Measurements from ENCODE around the gene NECTIN1. TPM values are rescaled to one million over a fixed set of nuclear protein-coding genes. Genes with fewer than 3 reads are reported as not detected.

Gene NECTIN1
- total RNA-seq, 1 donor from 2014 or later = 45.3 TPM

DNA sequence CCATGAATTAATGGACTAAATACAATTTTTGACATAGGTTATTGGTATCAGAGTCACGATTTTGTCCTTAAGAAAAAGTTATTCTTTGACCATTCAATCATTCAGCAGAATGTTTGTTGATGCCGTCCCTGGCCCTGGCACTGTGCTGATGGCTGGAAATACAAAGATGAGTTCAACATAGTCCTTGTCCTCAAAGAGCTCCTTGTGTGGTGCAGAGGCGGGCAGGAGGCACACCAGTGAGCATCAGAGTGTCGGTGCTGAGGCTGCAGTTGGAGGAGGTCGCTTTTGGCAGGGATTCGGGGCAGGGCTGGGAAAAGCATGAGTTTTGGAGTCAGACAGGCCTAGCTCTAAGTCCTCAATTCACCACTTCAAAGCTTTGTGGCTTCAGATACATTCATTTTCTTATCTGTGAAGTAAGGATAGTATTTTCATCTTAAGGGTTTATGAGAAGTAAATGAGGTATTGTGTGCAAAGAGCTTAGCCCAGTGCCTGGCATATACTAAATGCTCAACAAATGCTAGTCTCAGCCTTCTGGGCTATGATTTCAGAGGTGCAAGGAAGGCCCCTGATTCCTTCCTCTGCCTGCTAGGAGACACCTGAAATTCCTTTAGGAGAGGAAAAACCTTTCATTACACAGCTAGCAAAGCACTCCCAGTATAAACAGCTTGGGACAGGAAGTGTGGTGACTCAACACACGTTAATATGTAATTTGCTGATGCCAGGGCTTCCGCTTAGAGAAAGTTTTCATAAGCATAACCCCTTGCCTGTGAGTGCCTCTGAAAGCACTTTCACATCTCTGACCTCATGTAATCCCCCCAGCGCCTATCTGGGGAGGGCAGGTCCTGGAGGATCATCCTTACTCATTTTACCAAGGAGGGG lies 113.8 kb downstream of the NECTIN1 start:
- H3K27ac Mint-ChIP-seq = no peak overlapping the region
- DNase-seq (ENCODE audit: low spot score in 2 of 2, unreplicated experiment in 2 of 2) = no peak
- TF ChIP-seq, protein P1, sequence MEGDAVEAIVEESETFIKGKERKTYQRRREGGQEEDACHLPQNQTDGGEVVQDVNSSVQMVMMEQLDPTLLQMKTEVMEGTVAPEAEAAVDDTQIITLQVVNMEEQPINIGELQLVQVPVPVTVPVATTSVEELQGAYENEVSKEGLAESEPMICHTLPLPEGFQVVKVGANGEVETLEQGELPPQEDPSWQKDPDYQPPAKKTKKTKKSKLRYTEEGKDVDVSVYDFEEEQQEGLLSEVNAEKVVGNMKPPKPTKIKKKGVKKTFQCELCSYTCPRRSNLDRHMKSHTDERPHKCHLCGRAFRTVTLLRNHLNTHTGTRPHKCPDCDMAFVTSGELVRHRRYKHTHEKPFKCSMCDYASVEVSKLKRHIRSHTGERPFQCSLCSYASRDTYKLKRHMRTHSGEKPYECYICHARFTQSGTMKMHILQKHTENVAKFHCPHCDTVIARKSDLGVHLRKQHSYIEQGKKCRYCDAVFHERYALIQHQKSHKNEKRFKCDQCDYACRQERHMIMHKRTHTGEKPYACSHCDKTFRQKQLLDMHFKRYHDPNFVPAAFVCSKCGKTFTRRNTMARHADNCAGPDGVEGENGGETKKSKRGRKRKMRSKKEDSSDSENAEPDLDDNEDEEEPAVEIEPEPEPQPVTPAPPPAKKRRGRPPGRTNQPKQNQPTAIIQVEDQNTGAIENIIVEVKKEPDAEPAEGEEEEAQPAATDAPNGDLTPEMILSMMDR (IDR thresholded peaks at IDR 0.05; ENCODE audit: unreplicated experiment) = no peak
- peaks cover 5% of the 10 kb centered on the region for H3K27me3 Mint-ChIP-seq (ENCODE audit: low read depth)
- no peak overlapping the region for H3K4me3 Mint-ChIP-seq
- H3K36me3 Mint-ChIP-seq = no peaks in the 10 kb centered on the region
- no peaks in the 10 kb centered on the region for H3K9me3 Mint-ChIP-seq
- H3K4me1 Mint-ChIP-seq = peaks cover 23% of the 10 kb centered on the region

DNA sequence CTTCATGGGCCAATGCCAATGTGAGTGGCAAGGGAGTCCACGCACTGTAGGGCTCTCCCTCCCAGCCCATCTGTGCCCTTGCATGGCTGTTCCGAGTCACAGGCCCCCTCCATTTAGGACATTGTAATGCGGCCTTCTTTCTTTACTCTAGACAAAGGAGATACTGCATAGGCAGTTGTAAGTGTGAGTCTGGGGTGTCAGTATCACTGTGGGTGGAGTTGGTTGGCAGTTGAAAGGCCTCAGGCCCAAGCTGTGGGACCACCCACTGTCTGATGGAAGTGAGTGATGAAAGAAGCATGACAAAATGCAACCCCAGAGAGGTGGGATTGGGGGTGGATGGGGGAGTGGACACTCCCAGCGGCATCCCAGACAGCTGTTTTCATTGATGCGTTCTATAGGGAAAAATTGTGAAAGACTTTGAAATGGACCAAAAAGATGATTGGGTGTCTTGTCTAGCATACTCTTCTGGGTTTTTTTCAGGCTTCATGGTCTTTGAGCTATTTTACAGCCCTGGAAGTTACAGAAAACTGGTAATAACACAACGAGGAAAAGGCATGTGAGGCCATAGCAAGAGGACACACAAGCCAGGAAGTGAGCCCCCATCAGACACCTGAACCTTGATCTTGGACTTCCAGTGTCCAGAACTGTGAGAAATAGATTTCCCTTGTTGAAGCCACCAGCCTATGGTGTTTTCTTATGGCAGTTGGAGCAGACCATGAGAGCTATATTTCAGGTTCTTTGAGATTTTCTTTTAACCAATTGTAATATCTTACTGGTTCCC lies 114.6 kb downstream of the NECTIN1 start:
- Mint-ChIP-seq H3K9me3 (no peaks in the 10 kb centered on the region), H3K27ac (no peak overlapping the region), H3K36me3 (no peaks in the 10 kb centered on the region)

DNA sequence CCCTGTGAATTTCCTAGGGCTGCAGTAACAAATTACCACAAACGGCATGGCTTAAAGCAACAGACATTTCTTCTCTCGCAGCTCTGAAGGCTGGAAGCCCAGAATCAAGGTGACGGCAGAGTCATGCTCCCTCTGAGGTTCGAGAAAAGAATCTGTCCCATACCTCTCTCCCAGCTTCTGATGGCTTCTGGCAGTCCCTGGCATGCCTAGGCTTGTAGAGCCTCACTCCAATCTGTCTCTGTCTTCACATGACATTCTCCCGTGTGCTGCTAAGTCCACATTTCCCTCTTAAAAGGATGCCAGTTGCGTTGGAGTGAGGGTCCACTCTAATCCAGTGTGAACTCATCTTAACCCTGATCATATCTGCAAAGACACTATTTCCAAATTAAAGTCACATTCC lies 116.2 kb downstream of the NECTIN1 start:
- no peak overlapping the region for H3K4me3 Mint-ChIP-seq
- H3K4me1 Mint-ChIP-seq = peaks cover 19% of the 10 kb centered on the region
- no peaks in the 10 kb centered on the region for H3K9me3 Mint-ChIP-seq
- peaks cover 10% of the 10 kb centered on the region for H3K27me3 Mint-ChIP-seq (ENCODE audit: low read depth)
- DNase-seq (ENCODE audit: low spot score in 2 of 2, unreplicated experiment in 2 of 2) = no peak
- H3K27ac Mint-ChIP-seq = no peak overlapping the region
- TF ChIP-seq, protein P1 (IDR thresholded peaks at IDR 0.05; ENCODE audit: unreplicated experiment) = no peak
- H3K36me3 Mint-ChIP-seq = no peaks in the 10 kb centered on the region

More for the DNA sequence above, 114.6 kb downstream of the NECTIN1 start:
- H3K4me1 Mint-ChIP-seq = peaks cover 23% of the 10 kb centered on the region
- H3K4me3 Mint-ChIP-seq = no peak overlapping the region
- TF ChIP-seq, protein P1 (IDR thresholded peaks at IDR 0.05; ENCODE audit: unreplicated experiment) = no peak
- DNase-seq (ENCODE audit: low spot score in 2 of 2, unreplicated experiment in 2 of 2) = no peak
- peaks cover 3% of the 10 kb centered on the region for H3K27me3 Mint-ChIP-seq (ENCODE audit: low read depth)

DNA sequence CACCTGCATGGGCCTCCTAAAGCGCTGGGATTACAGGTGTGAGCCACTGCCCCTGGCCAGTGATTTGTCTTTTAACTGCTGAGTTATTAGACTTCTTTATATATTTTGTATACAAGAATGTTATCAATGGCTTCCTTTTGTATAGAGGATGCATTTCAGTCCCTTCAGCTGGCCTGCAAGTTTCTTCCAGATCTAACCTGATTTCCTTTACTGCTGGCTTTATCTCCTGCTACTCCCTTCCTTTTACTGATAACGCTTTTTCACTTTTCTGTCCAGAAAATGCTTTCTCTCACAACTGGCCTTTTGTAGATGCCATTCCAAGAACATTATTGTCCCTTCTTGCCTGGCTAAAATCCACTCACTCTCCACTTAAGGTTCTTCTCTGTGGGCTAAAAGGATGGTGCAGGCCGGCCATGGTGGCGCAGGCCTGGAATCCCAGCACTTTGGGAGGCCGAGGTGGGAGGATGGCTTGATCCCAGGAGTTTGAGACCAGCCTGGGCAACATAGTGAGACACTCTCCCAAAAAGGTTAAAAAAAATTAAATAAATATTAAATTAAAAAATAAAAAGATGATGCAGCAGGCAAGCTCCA lies 118.1 kb downstream of the NECTIN1 start:
- Mint-ChIP-seq H3K4me1 (peaks cover 5% of the 10 kb centered on the region), H3K4me3 (no peak overlapping the region), H3K27ac (no peak overlapping the region), H3K27me3 (ENCODE audit: low read depth) (peaks cover 21% of the 10 kb centered on the region), H3K9me3 (no peaks in the 10 kb centered on the region), H3K36me3 (no peaks in the 10 kb centered on the region)
- no peak for DNase-seq (ENCODE audit: low spot score in 2 of 2, unreplicated experiment in 2 of 2)
- TF ChIP-seq, protein P1 (IDR thresholded peaks at IDR 0.05; ENCODE audit: unreplicated experiment) = no peak

DNA sequence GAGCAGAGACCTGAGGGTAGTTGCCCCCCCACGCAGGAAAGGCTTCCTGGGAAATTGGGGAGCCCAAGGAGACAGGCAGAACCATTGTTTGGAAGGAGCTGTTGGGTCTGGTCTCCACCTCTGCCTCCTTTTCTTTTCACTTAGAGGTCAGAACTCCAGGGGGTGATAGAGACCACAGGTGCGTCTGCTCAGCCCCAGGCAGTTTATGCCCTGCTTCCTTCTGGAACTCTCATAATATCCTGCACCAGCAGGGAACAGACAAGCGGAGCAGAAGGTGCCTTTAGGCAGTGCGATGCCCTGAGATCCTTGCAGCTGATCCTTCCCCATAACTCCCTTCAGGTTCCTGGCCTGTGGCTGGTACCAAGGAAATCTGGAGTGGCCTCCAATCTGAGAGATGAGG lies 120.2 kb downstream of the NECTIN1 start:
- Mint-ChIP-seq H3K4me3 (no peak overlapping the region), H3K27me3 (ENCODE audit: low read depth) (peaks cover 31% of the 10 kb centered on the region), H3K4me1 (peaks cover 5% of the 10 kb centered on the region), H3K36me3 (no peaks in the 10 kb centered on the region), H3K27ac (no peak overlapping the region), H3K9me3 (no peaks in the 10 kb centered on the region)
- DNase-seq (ENCODE audit: low spot score in 2 of 2, unreplicated experiment in 2 of 2) = no peak
- TF ChIP-seq, protein P1 (IDR thresholded peaks at IDR 0.05; ENCODE audit: unreplicated experiment) = no peak
